ENCODE results near the gene GMIP. TPM values are rescaled to one million over a fixed set of nuclear protein-coding genes. Genes with fewer than 3 reads are reported as not detected.

Gene GMIP
- total and polyA plus RNA-seq, 3 donors from 2014 or later: 8.8 to 15.2 (median 13.4) TPM

GRCh38 chr19:19597809-19598306, 45.6 kb downstream of the GMIP start:
- Histone ChIP-seq H3K9me3 (no peaks in the 10 kb centered on the region), H3K4me1 (no peaks in the 10 kb centered on the region), H3K36me3 (ENCODE audit: low read depth, missing control alignments) (no peaks in the 10 kb centered on the region), H3K27ac (no peak overlapping the region), H3K4me3 (no peak overlapping the region), H3K27me3 (no peaks in the 10 kb centered on the region)
- intact Hi-C loops (cut with DNase I; ENCODE audit: low total_unique reads): no loop called here
- 79 to 86% methylated on average over 8 of the region's 8 CpGs for WGBS, 2 donors
- TF ChIP-seq CTCF (IDR thresholded peaks at IDR 0.05): no peak
- TF ChIP-seq POLR2A (IDR thresholded peaks at IDR 0.05): no peak
- no peak for DNase-seq

GRCh38 chr19:19595171-19595701, 48.2 kb downstream of the GMIP start:
- 82 to 86% methylated on average over 8 of the region's 8 CpGs for WGBS, 2 donors
- Histone ChIP-seq H3K4me1 (no peaks in the 10 kb centered on the region), H3K27me3 (no peaks in the 10 kb centered on the region), H3K9me3 (no peaks in the 10 kb centered on the region), H3K4me3 (no peak overlapping the region), H3K27ac (no peak overlapping the region), H3K36me3 (ENCODE audit: low read depth, missing control alignments) (no peaks in the 10 kb centered on the region)
- intact Hi-C loops (cut with DNase I; ENCODE audit: low total_unique reads): no loop called here
- no peak for TF ChIP-seq CTCF (IDR thresholded peaks at IDR 0.05)
- TF ChIP-seq POLR2A (IDR thresholded peaks at IDR 0.05): no peak
- DNase-seq: no peak

- H3K36me3 ChIP-seq (ENCODE audit: low read depth, missing control alignments): no peaks in the 10 kb centered on the region
- TF ChIP-seq CTCF (IDR thresholded peaks at IDR 0.05) (no peak), POLR2A (IDR thresholded peaks at IDR 0.05) (no peak)
- intact Hi-C loops (cut with DNase I; ENCODE audit: low total_unique reads): no loop called here
- no peaks in the 10 kb centered on the region for H3K4me1 ChIP-seq
- no peak for DNase-seq
- H3K4me3 ChIP-seq: no peak overlapping the region
- no peak overlapping the region for H3K27ac ChIP-seq
- no peaks in the 10 kb centered on the region for H3K27me3 ChIP-seq
- no peaks in the 10 kb centered on the region for H3K9me3 ChIP-seq
- 94 to 99% methylated on average over 4 of the region's 4 CpGs for WGBS, 2 donors
Observed at GRCh38 chr19:19594381-19594780, 49.1 kb downstream of the GMIP start.

- H3K27me3 ChIP-seq: no peaks in the 10 kb centered on the region
- DNase-seq: no peak
- H3K4me1 ChIP-seq: no peaks in the 10 kb centered on the region
- H3K36me3 ChIP-seq (ENCODE audit: low read depth, missing control alignments): no peaks in the 10 kb centered on the region
- intact Hi-C loops (cut with DNase I; ENCODE audit: low total_unique reads): no loop called here
- H3K9me3 ChIP-seq: no peaks in the 10 kb centered on the region
- WGBS, 2 donors: 86 to 96% methylated on average over 10 of the region's 10 CpGs
- H3K27ac ChIP-seq: no peak overlapping the region
- no peak overlapping the region for H3K4me3 ChIP-seq
- no peak for TF ChIP-seq CTCF (IDR thresholded peaks at IDR 0.05)
- TF ChIP-seq POLR2A (IDR thresholded peaks at IDR 0.05): no peak
Observed at GRCh38 chr19:19592690-19593089, 50.8 kb downstream of the GMIP start.

GRCh38 chr19:19591133-19591825, 52.2 kb downstream of the GMIP start:
- TF ChIP-seq CTCF (IDR thresholded peaks at IDR 0.05) (no peak), POLR2A (IDR thresholded peaks at IDR 0.05) (no peak)
- DNase-seq: no peak
- WGBS, 2 donors: 71 to 84% methylated on average over 11 to 13 of the region's 13 CpGs
- Histone ChIP-seq H3K27ac (no peak overlapping the region), H3K4me3 (no peak overlapping the region), H3K4me1 (no peaks in the 10 kb centered on the region), H3K27me3 (no peaks in the 10 kb centered on the region), H3K9me3 (no peaks in the 10 kb centered on the region), H3K36me3 (ENCODE audit: low read depth, missing control alignments) (no peaks in the 10 kb centered on the region)
- intact Hi-C loops (cut with DNase I; ENCODE audit: low total_unique reads): no loop called here

Data from testis (tissue), 3 donors.